HG02610 (cell line): Measurements from ENCODE around the gene PSMG3.

Source experiments
- ATAC-seq: cut with Tn5 transposase; IDR thresholded peaks from one replicate; pipeline ENCODE4 v1.9.1; 2021; ENCODE audit warnings: mild to moderate bottlenecking, moderate library complexity; ENCODE audit not compliant: unreplicated experiment

PSMG3 gene

GRCh38 chr7:1569833-1570632, at the start of gene PSMG3:
Gene PSMG3 (minus strand): TSS chr7:1570032. CDS start chr7:1569339, 693 bp downstream.
- peak; percentile 89 for ATAC-seq

- no peak for ATAC-seq
Measured at GRCh38 chr7:1618475-1618874, 48.6 kb upstream of the PSMG3 start.

- no peak for ATAC-seq
Measured at GRCh38 chr7:1617957-1618356, 48.1 kb upstream of the PSMG3 start.

- no peak for ATAC-seq
Measured at GRCh38 chr7:1616741-1617140, 46.9 kb upstream of the PSMG3 start.

GRCh38 chr7:1611708-1612241, 41.9 kb upstream of the PSMG3 start:
- no peak for ATAC-seq

- no peak for ATAC-seq
Measured at GRCh38 chr7:1610678-1611302, 41.0 kb upstream of the PSMG3 start.

GRCh38 chr7:1610013-1610677, 40.3 kb upstream of the PSMG3 start:
- ATAC-seq, result no peak

- ATAC-seq, result no peak
Measured at GRCh38 chr7:1609023-1609422, 39.2 kb upstream of the PSMG3 start.

GRCh38 chr7:1608318-1608717, 38.5 kb upstream of the PSMG3 start:
- ATAC-seq, result no peak

GRCh38 chr7:1607696-1608095, 37.9 kb upstream of the PSMG3 start:
- ATAC-seq, result no peak

GRCh38 chr7:1607001-1607400, 37.2 kb upstream of the PSMG3 start:
- no peak for ATAC-seq

GRCh38 chr7:1604383-1604782, 34.6 kb upstream of the PSMG3 start:
- ATAC-seq, result no peak

GRCh38 chr7:1603346-1604225, 33.8 kb upstream of the PSMG3 start:
- no peak for ATAC-seq

GRCh38 chr7:1602386-1602785, 32.6 kb upstream of the PSMG3 start:
- no peak for ATAC-seq

GRCh38 chr7:1601956-1602355, 32.1 kb upstream of the PSMG3 start:
- ATAC-seq, result no peak

- ATAC-seq, result no peak
Measured at GRCh38 chr7:1599640-1600395, 30.0 kb upstream of the PSMG3 start.

- ATAC-seq, result no peak
Measured at GRCh38 chr7:1598961-1599639, 29.3 kb upstream of the PSMG3 start.

- ATAC-seq, result no peak
Measured at GRCh38 chr7:1598286-1598685, 28.5 kb upstream of the PSMG3 start.

- no peak for ATAC-seq
Measured at GRCh38 chr7:1597791-1598190, 28.0 kb upstream of the PSMG3 start.
